ENCODE data around the gene SMYD3. TPM values are rescaled to one million over a fixed set of nuclear protein-coding genes. Genes with fewer than 3 reads are reported as not detected.

Gene SMYD3
- polyA plus RNA-seq, 1 donor from 2014 or later, result 48.6 TPM

DNA sequence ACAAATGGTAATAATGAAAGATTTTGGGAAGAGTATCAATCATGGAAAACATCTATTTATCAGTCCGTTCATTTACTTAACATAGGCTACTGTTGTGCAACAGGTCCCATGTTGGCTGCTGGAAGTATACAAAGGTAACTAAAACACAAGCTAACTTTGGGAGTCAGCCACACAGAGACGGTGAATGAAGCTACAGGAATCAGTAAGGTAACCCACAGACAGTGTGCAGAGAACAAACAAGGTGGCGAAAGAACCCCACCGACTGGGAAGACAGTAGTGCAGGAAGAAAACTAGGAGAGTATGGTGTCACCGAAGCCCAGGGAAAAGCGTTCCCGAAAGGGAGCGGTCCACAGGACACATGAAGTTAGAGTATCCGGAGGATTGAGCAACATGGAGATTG, 342.3 kb downstream of the SMYD3 start:
- H3K9ac ChIP-seq (ENCODE audit: low read length), result no peak overlapping the region
- no peaks in the 10 kb centered on the region for H3K79me2 ChIP-seq (replicated peaks; ENCODE audit: insufficient read depth, low read length)
- no peak for TF ChIP-seq TAF1 (IDR thresholded peaks at IDR 0.05; ENCODE audit: low read depth)
- no peak for TF ChIP-seq MXI1 (conservative IDR thresholded peaks at IDR 0.05; ENCODE audit: poor library complexity, severe bottlenecking)
- TF ChIP-seq, protein P1, sequence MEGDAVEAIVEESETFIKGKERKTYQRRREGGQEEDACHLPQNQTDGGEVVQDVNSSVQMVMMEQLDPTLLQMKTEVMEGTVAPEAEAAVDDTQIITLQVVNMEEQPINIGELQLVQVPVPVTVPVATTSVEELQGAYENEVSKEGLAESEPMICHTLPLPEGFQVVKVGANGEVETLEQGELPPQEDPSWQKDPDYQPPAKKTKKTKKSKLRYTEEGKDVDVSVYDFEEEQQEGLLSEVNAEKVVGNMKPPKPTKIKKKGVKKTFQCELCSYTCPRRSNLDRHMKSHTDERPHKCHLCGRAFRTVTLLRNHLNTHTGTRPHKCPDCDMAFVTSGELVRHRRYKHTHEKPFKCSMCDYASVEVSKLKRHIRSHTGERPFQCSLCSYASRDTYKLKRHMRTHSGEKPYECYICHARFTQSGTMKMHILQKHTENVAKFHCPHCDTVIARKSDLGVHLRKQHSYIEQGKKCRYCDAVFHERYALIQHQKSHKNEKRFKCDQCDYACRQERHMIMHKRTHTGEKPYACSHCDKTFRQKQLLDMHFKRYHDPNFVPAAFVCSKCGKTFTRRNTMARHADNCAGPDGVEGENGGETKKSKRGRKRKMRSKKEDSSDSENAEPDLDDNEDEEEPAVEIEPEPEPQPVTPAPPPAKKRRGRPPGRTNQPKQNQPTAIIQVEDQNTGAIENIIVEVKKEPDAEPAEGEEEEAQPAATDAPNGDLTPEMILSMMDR (IDR thresholded peaks at IDR 0.05; ENCODE audit: poor library complexity, severe bottlenecking), result no peak
- TF ChIP-seq POLR2AphosphoS5 (IDR thresholded peaks at IDR 0.05), result no peak
- TF ChIP-seq EP300 (conservative IDR thresholded peaks at IDR 0.05; ENCODE audit: poor library complexity, severe bottlenecking), result no peak
- no peaks in the 10 kb centered on the region for H3K9me2 ChIP-seq (ENCODE audit: insufficient read depth, low read length)
- no peaks in the 10 kb centered on the region for H4K20me1 ChIP-seq (ENCODE audit: insufficient read depth)
- H3K9me3 ChIP-seq (ENCODE audit: low read length), result no peaks in the 10 kb centered on the region
- no peak overlapping the region for H3K4me2 ChIP-seq (ENCODE audit: low read length)
- no peak overlapping the region for H3K4me3 ChIP-seq (ENCODE audit: low read length)
- H3K36me3 ChIP-seq (ENCODE audit: insufficient read depth, low read length), result no peaks in the 10 kb centered on the region
- no peak overlapping the region for H2AFZ ChIP-seq (ENCODE audit: low read depth, low read length)
- H3K27ac ChIP-seq (ENCODE audit: low read length), result no peak overlapping the region
- H3K27me3 ChIP-seq (ENCODE audit: insufficient read depth, low read depth, low read length), result no peaks in the 10 kb centered on the region
- no peaks in the 10 kb centered on the region for H3F3A ChIP-seq (ENCODE audit: insufficient read depth, low read length, poor library complexity, severe bottlenecking)

DNA sequence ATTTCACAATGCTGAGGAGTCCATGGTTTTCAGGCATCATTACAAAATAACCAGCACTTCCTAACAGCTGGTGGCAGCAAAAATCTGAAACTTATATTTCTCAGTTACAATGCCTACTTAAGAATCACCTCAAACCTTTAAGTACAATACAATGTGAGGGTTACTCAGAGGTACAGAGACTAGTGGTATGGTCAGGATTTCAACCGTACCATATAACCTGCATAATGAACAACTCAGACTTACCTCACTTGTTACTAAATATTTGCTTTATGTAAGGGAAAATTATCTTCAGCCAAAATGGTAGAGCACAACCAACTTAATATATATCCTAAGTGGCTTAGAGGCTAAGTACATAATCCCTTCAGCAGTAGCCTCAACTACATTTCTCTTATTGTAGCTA, 344.5 kb downstream of the SMYD3 start:
- Histone ChIP-seq H3K27me3 (ENCODE audit: insufficient read depth, low read depth, low read length) (no peaks in the 10 kb centered on the region), H3K4me2 (ENCODE audit: low read length) (no peak overlapping the region), H3K79me2 (replicated peaks; ENCODE audit: insufficient read depth, low read length) (no peaks in the 10 kb centered on the region), H3K9me3 (ENCODE audit: low read length) (no peaks in the 10 kb centered on the region), H2AFZ (ENCODE audit: low read depth, low read length) (no peak overlapping the region), H3K9me2 (ENCODE audit: insufficient read depth, low read length) (no peaks in the 10 kb centered on the region), H3K9ac (ENCODE audit: low read length) (no peak overlapping the region), H3K36me3 (ENCODE audit: insufficient read depth, low read length) (no peaks in the 10 kb centered on the region), H3K4me3 (ENCODE audit: low read length) (no peak overlapping the region), H3K27ac (ENCODE audit: low read length) (no peak overlapping the region), H4K20me1 (ENCODE audit: insufficient read depth) (no peaks in the 10 kb centered on the region), H3F3A (ENCODE audit: insufficient read depth, low read length, poor library complexity, severe bottlenecking) (no peaks in the 10 kb centered on the region)
- no peak for TF ChIP-seq EZH2 (IDR thresholded peaks at IDR 0.05; ENCODE audit: borderline replicate concordance, insufficient read depth, low read length, poor library complexity, severe bottlenecking)
- TF ChIP-seq, protein P1 (IDR thresholded peaks at IDR 0.05; ENCODE audit: poor library complexity, severe bottlenecking), result no peak
- no peak for TF ChIP-seq RAD21 (conservative IDR thresholded peaks at IDR 0.05)
- TF ChIP-seq EP300 (conservative IDR thresholded peaks at IDR 0.05; ENCODE audit: poor library complexity, severe bottlenecking), result no peak
- TF ChIP-seq SMC3 (conservative IDR thresholded peaks at IDR 0.05; ENCODE audit: poor library complexity), result no peak
- no peak for TF ChIP-seq TAF1 (IDR thresholded peaks at IDR 0.05; ENCODE audit: low read depth)
- TF ChIP-seq MXI1 (conservative IDR thresholded peaks at IDR 0.05; ENCODE audit: poor library complexity, severe bottlenecking), result no peak
- TF ChIP-seq, protein P2, sequence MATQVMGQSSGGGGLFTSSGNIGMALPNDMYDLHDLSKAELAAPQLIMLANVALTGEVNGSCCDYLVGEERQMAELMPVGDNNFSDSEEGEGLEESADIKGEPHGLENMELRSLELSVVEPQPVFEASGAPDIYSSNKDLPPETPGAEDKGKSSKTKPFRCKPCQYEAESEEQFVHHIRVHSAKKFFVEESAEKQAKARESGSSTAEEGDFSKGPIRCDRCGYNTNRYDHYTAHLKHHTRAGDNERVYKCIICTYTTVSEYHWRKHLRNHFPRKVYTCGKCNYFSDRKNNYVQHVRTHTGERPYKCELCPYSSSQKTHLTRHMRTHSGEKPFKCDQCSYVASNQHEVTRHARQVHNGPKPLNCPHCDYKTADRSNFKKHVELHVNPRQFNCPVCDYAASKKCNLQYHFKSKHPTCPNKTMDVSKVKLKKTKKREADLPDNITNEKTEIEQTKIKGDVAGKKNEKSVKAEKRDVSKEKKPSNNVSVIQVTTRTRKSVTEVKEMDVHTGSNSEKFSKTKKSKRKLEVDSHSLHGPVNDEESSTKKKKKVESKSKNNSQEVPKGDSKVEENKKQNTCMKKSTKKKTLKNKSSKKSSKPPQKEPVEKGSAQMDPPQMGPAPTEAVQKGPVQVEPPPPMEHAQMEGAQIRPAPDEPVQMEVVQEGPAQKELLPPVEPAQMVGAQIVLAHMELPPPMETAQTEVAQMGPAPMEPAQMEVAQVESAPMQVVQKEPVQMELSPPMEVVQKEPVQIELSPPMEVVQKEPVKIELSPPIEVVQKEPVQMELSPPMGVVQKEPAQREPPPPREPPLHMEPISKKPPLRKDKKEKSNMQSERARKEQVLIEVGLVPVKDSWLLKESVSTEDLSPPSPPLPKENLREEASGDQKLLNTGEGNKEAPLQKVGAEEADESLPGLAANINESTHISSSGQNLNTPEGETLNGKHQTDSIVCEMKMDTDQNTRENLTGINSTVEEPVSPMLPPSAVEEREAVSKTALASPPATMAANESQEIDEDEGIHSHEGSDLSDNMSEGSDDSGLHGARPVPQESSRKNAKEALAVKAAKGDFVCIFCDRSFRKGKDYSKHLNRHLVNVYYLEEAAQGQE (IDR thresholded peaks at IDR 0.05; ENCODE audit: borderline replicate concordance), result no peak
- TF ChIP-seq POLR2AphosphoS5 (IDR thresholded peaks at IDR 0.05), result no peak

Data from neural cell (in vitro differentiated cells).